Measurements from ENCODE around the gene HIPK2. TPM values are rescaled to one million over a fixed set of nuclear protein-coding genes. Genes with fewer than 3 reads are reported as not detected.

Gene HIPK2
- total RNA-seq, 2 donors from 2014 or later = 22.1 to 26.4 TPM

GRCh38 chr7:139597028-139597427, 180.8 kb downstream of the HIPK2 start:
- H3K27ac ChIP-seq = no peak overlapping the region
- intact Hi-C loops (cut with DNase I) = no loop called here
- no peak overlapping the region for H3K4me3 ChIP-seq
- ATAC-seq = no peak
- H3K9me3 ChIP-seq = no peaks in the 10 kb centered on the region
- no peaks in the 10 kb centered on the region for H3K27me3 ChIP-seq
- no peak for DNase-seq
- H3K4me1 ChIP-seq = peaks cover 9% of the 10 kb centered on the region
- TF ChIP-seq CTCF (IDR thresholded peaks at IDR 0.05) = no peak
- TF ChIP-seq POLR2A (IDR thresholded peaks at IDR 0.05) = no peak
- 92 to 93% methylated on average over 4 to 5 of the region's 5 CpGs for WGBS, 2 donors
- H3K36me3 ChIP-seq (replicated peaks in 1 of 2; ENCODE audit: insufficient read depth in 1 of 2, low read depth in 2 of 2) = peaks cover 17 to 34% of the 10 kb centered on the region in 2 donors

- Histone ChIP-seq H3K9me3 (no peaks in the 10 kb centered on the region), H3K4me3 (no peak overlapping the region), H3K27ac (no peak overlapping the region), H3K27me3 (no peaks in the 10 kb centered on the region), H3K4me1 (peaks cover 9% of the 10 kb centered on the region), H3K36me3 (replicated peaks in 1 of 2; ENCODE audit: insufficient read depth in 1 of 2, low read depth in 2 of 2) (peaks cover 17 to 34% of the 10 kb centered on the region in 2 donors)
- 94 to 98% methylated on average over 8 to 17 of the region's 17 CpGs for WGBS, 2 donors
- TF ChIP-seq POLR2A (IDR thresholded peaks at IDR 0.05) (no peak), CTCF (IDR thresholded peaks at IDR 0.05) (no peak)
- intact Hi-C loops (cut with DNase I) = no loop called here
- no peak for DNase-seq
- no peak for ATAC-seq
Observed at GRCh38 chr7:139596626-139597025, 181.2 kb downstream of the HIPK2 start.

GRCh38 chr7:139595806-139596205, 182.0 kb downstream of the HIPK2 start:
- intact Hi-C loops (cut with DNase I) = no loop called here
- no peak overlapping the region for H3K4me3 ChIP-seq
- H3K9me3 ChIP-seq = no peaks in the 10 kb centered on the region
- TF ChIP-seq POLR2A (IDR thresholded peaks at IDR 0.05) = no peak
- no peak for TF ChIP-seq CTCF (IDR thresholded peaks at IDR 0.05)
- WGBS, 2 donors = 88 to 89% methylated on average over 2 to 5 of the region's 5 CpGs
- DNase-seq (no peak), ATAC-seq (no peak)
- H3K4me1 ChIP-seq = peaks cover 9% of the 10 kb centered on the region
- peaks cover 17 to 32% of the 10 kb centered on the region in 2 donors for H3K36me3 ChIP-seq (replicated peaks in 1 of 2; ENCODE audit: insufficient read depth in 1 of 2, low read depth in 2 of 2)
- H3K27me3 ChIP-seq = no peaks in the 10 kb centered on the region
- no peak overlapping the region for H3K27ac ChIP-seq

GRCh38 chr7:139594911-139595476, 182.8 kb downstream of the HIPK2 start:
- TF ChIP-seq POLR2A (IDR thresholded peaks at IDR 0.05) = no peak
- no peak for TF ChIP-seq CTCF (IDR thresholded peaks at IDR 0.05)
- 86 to 92% methylated on average over 13 of the region's 13 CpGs for WGBS, 2 donors
- peaks cover 9% of the 10 kb centered on the region for H3K4me1 ChIP-seq
- no peak for ATAC-seq
- H3K27ac ChIP-seq = no peak overlapping the region
- no peaks in the 10 kb centered on the region for H3K27me3 ChIP-seq
- no peak for DNase-seq
- H3K9me3 ChIP-seq = no peaks in the 10 kb centered on the region
- intact Hi-C loops (cut with DNase I) = no loop called here
- no peak overlapping the region for H3K4me3 ChIP-seq
- peaks cover 17 to 29% of the 10 kb centered on the region in 2 donors for H3K36me3 ChIP-seq (replicated peaks in 1 of 2; ENCODE audit: insufficient read depth in 1 of 2, low read depth in 2 of 2)

- Histone ChIP-seq H3K9me3 (no peaks in the 10 kb centered on the region), H3K36me3 (replicated peaks in 1 of 2; ENCODE audit: insufficient read depth in 1 of 2, low read depth in 2 of 2) (peaks cover 17 to 28% of the 10 kb centered on the region in 2 donors), H3K4me3 (no peak overlapping the region), H3K4me1 (peaks cover 9% of the 10 kb centered on the region), H3K27me3 (no peaks in the 10 kb centered on the region), H3K27ac (no peak overlapping the region)
- no peak for DNase-seq
- TF ChIP-seq CTCF (IDR thresholded peaks at IDR 0.05) (no peak), POLR2A (IDR thresholded peaks at IDR 0.05) (no peak)
- no peak for ATAC-seq
- intact Hi-C loops (cut with DNase I) = no loop called here
- 92 to 100% methylated on average over 2 of the region's 2 CpGs for WGBS, 2 donors
Observed at GRCh38 chr7:139594090-139594489, 183.7 kb downstream of the HIPK2 start.

Data from body of pancreas (tissue), 4 donors.